GM19324 (cell line): ENCODE results near the gene ETS2.
A peak's percentile ranks its signal among the peaks of the same experiment; 100 is the strongest.
"Not testable (repeated sequence)": the region's sequence is repeated elsewhere in the genome, so short reads cannot be mapped to it uniquely, and the experiment has no call there.

ENCODE experiments used
- ATAC-seq: cut with Tn5 transposase; IDR thresholded peaks from one replicate; pipeline ENCODE4 v1.9.1; 2021; ENCODE audit warnings: mild to moderate bottlenecking, moderate library complexity; ENCODE audit not compliant: unreplicated experiment, low FRiP score

The ETS2 gene

DNA sequence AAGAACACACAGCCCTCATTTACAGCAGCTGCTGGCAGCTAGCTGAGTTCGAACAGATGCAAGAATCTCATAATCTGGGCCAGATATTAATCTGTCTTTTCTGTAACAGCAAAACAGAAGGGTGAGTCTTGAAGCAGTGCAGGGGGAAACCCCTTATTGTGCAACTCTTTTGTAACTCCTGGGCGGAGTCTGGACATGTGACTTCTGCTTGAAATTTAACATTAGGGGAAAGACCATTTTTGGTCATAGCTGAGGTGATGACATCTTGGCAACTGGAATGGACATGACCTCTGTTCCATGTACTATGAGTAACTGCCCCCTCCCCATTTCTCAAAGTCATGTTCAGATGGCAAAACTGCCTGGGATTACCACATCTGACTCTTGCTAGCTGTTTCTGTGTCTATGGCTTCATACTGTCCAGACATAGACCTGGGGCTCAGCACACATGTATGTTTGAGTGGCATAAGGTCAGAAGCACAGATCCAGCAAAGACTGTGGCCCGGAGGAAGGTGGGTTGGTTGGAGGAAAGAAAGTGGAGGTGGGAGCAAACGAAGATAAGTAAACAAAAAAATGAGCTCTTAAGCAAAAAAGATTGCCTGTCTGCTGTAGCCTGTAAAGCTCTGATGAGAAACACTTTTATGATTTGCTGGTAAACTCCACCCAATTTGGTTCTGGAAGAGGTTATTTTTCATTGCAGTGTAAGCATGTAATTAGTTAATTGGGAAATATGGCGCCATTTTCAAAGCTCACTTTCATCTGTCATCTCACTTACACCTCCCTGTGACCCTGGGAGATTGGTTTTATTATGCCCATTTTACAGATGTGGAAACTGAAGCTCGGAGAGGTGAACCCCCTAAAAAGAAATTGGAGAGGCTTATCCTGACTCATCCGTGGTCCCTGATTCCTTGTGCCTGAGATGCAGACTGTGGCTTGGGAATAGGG is 26.1 kb downstream of the ETS2 start:
- ATAC-seq = peak; percentile 49

DNA sequence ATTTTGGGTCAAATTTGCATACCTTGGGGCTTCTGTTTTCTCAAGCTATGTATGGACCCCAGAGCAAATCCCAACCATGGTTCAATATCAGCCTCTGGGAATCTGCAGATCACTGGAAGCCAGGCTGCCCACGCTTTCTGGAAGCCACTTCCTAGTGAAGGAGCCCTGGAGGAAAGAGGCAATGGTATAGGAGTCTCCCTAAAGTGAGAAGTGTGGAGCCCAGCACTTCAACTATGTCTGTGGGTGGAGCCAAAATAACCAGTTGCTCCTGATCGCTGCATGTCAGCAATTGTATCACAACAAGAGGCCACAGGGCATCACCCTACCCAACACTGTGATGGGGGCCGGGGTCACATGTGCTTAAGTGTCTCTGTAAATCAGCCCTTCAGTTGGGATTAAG is 26.9 kb downstream of the ETS2 start:
- ATAC-seq = no peak

DNA sequence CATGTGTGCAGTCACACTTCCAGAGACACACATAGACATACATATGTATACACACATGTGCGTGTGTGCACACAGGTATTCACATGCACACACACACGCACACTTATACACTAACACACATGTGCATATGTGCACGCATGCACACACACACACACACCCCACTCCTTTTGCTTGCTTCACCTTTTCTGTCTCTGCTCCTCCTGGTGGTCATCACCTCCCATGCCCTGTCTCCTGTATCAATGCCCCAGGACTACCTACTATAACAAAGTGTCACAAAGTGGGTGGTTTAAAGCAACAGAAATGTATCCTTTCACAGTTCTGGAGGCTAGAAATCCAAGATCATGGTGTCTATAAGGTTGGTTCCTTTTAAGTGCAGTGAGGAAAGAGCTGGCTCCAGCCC is 27.4 kb downstream of the ETS2 start:
- no peak for ATAC-seq

DNA sequence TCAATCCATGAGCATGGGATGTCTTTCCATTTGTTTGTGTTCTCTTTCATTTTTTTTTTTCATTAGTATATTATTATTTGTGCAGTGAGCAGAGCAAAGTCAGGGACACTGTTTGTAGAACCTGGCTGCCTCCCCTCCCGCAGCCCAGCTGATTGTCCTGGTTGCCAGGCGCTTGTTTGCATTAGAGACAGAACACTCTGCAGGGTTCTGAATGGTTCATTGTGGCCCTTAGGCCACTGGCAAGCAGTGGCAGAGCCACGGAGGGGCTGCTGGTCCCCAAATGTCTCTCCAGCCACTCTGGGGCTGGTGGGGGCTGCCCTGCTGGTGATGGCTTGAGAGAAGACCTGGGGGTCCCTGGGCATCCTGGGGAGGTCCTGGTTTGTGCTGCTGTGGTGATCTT is 29.0 kb downstream of the ETS2 start:
- no peak for ATAC-seq

DNA sequence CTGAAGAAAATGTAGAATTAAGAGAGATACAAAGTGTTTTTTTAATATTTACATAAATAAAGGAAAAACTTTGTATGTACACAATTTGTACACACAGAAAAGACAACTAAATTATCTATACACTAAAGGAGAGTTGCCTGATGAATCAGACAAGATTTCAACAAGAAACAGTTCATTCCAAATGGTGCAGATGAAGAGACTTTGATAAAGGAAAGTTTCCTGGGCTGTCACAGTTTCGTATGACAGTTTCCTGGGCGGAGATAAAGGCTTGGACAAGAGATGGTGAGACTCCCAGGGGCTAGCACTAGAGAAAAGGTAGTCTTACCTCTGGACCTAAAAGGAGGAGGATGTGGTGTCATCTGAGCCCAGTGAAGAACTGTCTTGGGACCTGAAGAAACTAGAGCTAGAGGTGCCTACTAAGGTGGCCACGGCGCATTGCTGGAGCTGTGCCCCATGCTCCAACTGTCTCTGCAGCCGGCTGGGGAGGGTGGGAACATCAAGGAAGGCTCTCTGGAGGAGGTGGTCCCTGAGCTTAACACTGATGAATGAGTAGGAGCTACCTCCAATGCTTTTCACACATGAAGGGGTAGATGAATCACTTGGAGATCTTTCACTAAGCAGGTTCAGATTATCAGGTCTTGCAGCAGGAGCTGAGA is 32.2 kb downstream of the ETS2 start:
- no peak for ATAC-seq

DNA sequence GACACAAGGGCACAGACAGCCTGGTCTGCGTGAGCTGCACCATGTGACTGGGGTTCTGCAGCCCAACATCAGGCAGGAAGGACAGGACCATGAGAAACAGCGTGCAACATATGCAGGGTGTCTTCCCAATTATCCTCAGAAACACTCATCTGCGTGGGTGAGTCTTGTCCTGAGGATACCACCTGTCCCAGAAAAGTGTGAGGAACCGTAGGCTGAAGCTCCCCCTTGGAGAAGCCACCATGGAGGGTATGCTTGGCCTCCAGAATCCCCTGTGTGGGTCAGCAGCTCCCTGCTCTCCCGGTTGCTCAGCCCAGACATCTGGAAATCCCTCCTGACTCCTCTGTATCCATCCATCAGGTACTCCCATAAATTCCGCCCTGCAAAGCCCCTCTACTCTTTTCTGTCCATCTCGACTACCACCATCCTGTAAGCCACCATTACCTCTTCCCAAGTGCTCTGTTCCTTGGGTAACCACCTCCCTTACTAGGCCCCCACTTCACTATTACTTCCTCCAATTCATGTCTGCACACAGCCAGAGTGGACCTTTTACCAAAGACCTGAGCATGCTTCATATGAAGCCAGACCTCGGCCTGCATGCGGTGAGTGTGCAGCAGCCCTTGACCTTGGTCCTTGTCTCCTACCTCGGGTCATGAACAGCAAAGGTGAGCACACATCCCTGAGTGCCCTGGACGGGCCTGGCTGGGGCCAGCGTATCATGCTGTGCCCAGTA is 33.0 kb downstream of the ETS2 start:
- ATAC-seq = no peak

DNA sequence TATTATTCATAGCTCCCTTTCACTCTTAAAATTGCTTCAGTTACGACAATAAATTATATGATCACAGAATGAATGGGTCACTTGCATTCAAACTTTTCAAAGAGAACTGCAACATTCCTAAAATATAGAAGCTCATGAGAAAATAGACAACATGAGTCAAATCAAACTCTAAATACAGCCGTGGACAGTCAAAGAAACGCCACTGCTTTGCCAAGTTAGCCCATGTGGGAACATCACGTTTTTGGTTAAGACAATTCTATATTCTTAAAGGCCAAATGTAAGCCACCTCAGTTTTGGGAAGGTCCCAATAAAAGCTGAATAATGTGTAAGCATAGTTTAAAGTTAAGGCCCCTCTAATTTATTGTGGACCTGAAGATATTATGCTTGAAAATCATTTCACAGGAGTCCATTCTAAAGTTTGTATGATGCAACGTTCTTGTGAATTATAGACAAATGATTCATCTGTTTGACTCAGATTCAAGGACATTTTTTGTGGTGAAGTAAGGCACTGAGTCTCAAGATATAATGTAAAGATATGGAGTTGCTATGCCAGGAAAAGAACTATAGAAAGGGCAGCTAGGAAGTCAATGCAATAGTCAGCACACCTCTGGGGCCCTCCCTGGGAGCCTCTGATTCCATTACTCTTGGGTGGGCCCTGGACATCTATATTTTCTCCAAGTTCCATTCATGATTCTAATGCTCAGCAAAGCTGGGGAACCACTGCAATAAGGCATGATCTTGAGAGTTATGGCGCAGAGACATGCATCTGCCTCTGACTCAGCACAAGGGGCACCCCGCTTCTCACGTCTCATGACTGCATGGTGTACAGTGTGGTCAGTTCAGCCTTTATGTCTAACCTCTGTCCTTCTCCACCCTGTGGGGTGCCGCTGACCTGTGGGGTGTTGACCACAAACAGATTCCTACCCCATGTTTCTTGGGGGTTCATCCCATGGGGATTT is 33.9 kb downstream of the ETS2 start:
- no peak for ATAC-seq

DNA sequence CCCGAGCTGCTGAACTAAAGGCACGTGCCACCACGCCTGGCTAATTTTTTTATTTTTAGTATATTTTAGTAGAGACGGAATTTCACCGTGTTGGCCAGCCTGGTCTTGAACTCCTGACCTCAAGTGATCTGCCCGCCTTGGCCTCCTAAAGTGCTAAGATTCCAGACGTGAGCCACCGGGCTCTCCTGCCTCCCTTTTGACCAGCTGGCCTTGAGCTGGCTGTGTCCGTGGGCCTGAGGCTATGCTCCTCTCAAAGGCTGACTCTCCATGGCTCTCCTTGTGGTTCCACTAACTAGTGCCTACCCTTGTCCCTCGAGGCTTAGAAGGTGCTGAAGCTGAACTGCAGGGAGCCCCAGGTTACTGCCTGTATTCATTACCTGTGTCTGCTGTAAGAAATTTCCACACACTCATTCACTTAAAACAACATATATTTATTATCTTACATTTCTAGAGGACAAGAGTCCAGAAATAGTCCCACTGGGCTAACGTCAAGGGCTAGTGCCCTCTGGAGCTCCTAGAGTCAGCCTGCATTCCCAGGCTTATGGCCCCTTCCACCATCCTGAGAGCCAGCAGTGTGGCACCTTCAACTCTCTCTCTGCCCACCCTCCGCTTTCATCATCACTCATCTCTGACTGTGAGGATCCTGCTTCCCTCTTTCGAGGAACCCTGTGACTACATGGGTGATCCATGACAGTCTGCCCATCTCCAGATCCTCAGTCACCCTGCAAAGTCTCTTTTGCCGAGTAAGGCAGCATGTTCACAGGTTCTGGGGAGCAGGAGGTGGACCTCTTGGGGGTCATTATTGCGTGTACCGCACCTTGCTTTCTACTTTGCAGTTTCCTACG is 34.9 kb downstream of the ETS2 start:
- ATAC-seq = no peak

DNA sequence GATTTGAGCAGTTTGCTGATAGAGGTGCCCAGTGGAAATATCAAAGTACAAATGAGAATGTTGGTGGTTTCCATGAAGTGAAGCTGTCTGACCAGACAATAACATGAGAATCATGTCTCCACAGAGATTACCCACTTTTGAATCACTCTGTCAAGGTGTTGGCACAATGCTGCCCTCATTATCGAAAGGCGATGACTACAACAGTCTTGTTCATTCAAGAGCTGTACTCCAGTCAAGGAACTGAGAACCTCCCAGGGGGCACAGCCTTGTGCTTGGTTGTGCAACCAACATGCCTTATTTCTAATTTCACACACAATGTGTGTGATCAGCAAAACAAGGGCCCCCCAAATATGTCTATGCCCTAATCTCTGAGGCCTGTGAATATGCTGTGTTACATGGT is 35.7 kb downstream of the ETS2 start:
- no peak for ATAC-seq

DNA sequence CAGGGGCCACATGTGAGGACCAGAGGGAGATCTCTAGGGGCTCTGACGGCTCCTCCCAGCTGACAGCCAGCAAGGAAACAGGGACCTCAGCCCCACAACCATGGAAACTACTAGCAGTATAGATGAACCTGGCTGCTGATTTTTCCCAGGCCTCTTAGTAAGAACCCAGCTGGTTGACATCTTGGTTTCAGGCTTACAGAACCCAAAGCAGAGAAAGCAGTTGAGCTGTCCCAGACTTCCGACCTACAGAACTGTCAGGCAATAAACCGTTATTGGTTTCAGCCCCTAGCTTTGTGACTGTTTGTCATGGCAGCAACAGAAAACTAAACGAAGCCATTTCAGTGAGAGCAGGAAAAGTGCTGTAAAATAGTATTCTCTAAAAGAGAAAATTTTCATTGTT is 36.4 kb downstream of the ETS2 start:
- ATAC-seq = no peak

DNA sequence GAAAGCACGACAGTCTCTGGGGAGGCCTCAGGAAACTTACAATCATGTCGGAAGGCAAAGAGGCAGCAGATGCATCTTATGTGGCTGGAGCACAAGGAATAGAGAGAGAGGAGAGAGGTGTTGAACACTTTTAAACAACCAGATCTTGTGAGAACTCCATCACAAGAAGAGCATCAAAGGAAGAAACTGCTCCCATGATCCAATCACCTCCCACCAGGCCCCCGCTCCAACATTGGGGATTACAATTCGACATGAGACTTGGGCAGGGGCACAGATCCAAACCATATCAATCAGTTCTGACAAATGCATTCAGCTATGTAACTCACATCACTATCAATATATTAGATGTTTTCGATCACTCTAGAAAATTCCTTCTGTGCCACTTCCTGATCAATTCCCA is 37.6 kb downstream of the ETS2 start:
- no peak for ATAC-seq

DNA sequence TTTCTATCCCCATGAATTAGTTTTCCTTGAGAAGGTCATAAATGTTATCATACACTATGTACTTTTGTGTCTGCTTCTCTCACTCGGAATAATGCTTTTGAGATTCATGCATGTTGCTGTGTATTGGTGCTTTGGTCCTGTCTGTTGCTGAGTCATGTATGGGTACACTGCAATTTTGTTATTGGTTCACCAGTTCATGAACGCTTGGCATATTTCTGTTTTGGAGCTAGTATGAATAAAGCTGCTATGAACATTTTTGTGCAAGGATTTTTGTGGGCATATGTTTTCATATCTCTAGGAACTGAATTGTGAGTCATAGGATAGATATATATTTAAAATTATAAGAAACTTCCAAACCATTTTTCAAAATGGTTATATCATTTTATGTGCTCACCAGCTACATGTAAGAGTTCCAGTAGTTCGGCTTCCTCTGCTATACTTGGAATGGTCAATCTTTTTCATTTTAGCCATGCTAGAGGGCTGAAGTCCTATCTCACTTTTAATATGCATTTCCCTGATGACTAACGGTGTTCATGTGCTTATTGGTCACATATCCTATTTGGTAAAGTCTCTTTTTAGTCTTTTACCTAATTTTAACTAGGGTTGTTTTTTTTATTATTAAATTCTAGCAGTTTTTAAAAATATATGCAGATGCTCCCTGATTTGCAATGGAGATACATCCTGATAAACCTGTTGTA is 38.2 kb downstream of the ETS2 start:
- no peak for ATAC-seq

DNA sequence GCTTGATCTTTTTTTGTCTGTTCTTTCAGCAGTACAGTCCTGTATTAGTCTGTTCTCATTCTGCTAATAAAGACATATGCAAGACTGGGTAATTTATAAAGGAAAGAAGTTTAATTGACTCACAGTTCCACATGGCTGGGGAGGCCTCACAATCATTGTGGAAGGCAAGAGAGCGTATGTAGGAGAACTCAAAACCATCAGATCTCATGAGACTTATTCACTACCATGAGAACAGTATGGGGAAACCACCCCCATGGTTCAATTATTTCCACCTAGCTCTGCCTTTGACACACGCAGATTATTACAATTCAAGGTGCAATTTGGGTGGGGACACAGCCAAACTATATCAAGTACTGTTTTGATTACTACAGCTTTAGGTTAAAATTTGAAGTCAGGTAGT is 39.6 kb downstream of the ETS2 start:
- not testable (repeated sequence) for ATAC-seq

DNA sequence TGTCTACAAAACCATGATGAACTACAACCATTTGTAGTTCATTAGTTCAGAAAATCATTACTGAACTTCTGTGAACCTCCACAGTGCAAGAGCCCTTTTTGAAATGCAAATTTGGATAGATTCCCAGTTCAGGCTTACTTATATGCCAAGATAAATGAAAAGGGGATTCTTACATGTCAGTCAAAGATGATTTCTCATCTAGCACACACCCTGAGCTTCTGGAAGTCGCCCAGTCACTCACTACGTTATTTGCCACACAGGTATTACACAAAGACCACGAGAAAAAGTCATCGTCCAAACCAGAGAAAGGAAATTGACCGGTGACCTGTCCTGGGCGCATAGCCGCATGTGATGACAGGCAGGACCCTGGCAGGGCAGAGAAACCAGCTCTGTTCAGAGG is 41.8 kb downstream of the ETS2 start:
- no peak for ATAC-seq

DNA sequence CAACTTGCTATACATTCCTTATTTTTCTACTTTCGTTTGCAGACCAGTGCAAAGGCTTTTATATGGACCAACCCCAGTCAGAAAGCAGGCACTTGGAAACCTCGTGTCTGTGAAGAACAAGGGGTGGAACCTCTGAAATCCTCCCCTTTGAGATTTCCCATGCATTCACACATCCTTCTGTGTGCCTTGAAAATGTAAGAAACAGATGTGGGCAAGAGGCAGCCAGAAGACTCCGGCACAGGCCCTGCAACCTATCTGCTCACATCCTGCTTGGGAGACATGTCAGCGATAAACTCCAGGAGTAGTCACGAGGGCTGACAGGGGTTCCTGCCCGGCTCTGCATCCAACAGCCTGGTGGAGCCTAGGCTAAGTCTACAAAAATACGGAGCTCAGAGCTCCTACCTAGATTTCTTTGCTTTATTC is 42.5 kb downstream of the ETS2 start:
- no peak for ATAC-seq

DNA sequence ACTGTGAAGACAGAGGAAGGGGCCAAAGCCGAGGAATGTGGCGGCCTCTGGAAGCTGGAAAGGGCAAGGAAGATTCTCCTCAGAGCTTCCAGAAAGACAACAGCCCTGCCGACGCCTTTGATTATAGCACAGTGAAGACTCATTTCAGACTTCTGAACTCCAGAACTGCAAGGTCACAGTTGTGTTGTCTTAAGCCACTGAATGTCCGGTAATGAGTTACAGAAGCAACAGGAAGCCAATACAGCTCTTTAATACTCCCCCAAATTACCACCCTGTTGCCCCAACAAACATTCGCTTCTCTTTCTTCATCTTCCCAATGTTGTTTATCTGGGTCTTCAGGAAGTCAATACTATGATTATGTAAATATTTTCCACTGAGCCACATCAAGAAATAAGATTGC is 44.0 kb downstream of the ETS2 start:
- no peak for ATAC-seq

DNA sequence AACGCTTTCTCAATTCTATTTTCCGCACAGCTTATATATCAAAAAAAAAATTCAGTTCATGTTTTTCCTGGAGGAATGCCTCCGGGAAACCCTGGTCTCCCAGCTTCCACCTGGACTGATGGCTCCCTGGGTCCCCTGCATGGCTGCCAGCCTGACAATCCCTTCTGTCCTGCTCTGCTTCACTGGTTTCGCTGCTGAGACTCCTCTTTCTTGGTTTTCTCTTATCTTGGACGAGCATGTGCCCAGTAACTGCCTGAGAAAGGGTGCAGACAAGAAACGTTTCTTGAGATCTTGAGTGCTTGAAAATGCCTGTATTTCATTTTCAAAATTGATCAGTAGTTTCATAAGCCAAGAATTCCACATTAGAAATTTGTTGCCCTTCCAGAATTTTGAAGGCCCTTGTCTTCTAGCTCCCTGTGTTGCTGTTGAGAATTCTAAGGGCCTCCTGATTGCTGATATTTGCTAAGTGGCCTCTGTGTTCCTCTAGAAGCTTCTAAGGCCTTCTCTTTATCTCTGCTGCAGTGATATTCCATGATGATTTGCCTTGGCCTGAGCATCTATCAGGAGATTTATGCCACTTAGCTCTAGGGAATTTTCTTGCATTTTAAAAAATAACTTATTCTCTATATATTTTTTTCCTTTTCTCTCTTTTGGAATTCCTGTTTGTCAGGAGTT is 44.7 kb downstream of the ETS2 start:
- ATAC-seq = no peak

DNA sequence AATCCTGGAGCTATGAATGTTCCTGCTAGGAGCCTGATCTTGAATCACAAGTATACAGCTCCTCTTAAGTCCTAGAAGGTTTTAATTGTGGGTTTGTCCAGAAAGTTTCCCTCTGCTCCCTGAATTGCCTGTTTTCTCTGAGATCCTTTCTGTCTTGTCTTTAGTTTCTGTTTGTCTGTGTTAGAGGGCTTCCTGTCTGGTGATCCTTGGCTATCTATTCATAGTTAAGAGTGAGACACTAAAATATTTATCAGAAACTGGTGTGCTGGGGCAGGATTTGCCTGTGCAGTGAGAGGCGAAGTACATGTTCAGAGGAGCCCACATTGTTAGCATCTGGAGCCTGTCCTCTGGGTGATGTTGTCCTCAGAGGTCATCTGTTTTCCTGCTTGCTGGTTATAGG is 45.4 kb downstream of the ETS2 start:
- no peak for ATAC-seq
